ENCODE data around the gene PDE6G.

- no peak for TF ChIP-seq CTCF (IDR thresholded peaks at IDR 0.05)
- TF ChIP-seq EZH2 (IDR thresholded peaks at IDR 0.05; ENCODE audit: borderline replicate concordance, insufficient read depth, low read depth, low read length, poor library complexity, severe bottlenecking) = no peak
These were observed 40.9 kb downstream of the PDE6G start for GRCh38 chr17:81615401-81615930.
